Activated naive CD8-positive, alpha-beta T cell (primary cell): ENCODE measurements around the gene DOCK1.

Experiments used
- H3K27ac Mint-ChIP-seq: one replicate; pipeline ENCODE4 v1.8.0; 2021; ENCODE audit warnings: mixed read lengths
- H3K27me3 Mint-ChIP-seq: one replicate; pipeline ENCODE4 v1.8.0; 2021; ENCODE audit warnings: mixed read lengths
- H3K36me3 Mint-ChIP-seq: one replicate; pipeline ENCODE4 v1.8.0; 2021; ENCODE audit warnings: mixed read lengths
- H3K4me1 Mint-ChIP-seq: one replicate; pipeline ENCODE4 v1.8.0; 2021; ENCODE audit warnings: low read depth, mixed read lengths
- H3K4me3 Mint-ChIP-seq: one replicate; pipeline ENCODE4 v1.8.0; 2021; ENCODE audit warnings: mild to moderate bottlenecking, mixed read lengths
- H3K9me3 Mint-ChIP-seq: one replicate; pipeline ENCODE4 v1.8.0; 2021; ENCODE audit warnings: low read depth, mixed read lengths

Gene DOCK1

GRCh38 chr10:127464561-127464960 lies 559.3 kb downstream of the DOCK1 start:
- no peak overlapping the region for H3K4me3 Mint-ChIP-seq
- H3K9me3 Mint-ChIP-seq = peaks cover 3% of the 10 kb centered on the region
- H3K4me1 Mint-ChIP-seq = no peaks in the 10 kb centered on the region

GRCh38 chr10:127467811-127468210 lies 562.6 kb downstream of the DOCK1 start:
- no peaks in the 10 kb centered on the region for H3K27me3 Mint-ChIP-seq

More at GRCh38 chr10:127464561-127464960, 559.3 kb downstream of the DOCK1 start:
- Mint-ChIP-seq H3K36me3 (no peaks in the 10 kb centered on the region), H3K27me3 (no peaks in the 10 kb centered on the region), H3K27ac (no peak overlapping the region)

GRCh38 chr10:127468632-127469031 lies 563.4 kb downstream of the DOCK1 start:
- Mint-ChIP-seq H3K4me3 (no peak overlapping the region), H3K4me1 (no peaks in the 10 kb centered on the region), H3K27me3 (no peaks in the 10 kb centered on the region), H3K9me3 (no peaks in the 10 kb centered on the region), H3K36me3 (no peaks in the 10 kb centered on the region), H3K27ac (no peak overlapping the region)

More at GRCh38 chr10:127467811-127468210, 562.6 kb downstream of the DOCK1 start:
- Mint-ChIP-seq H3K9me3 (no peaks in the 10 kb centered on the region), H3K27ac (no peak overlapping the region), H3K4me1 (no peaks in the 10 kb centered on the region), H3K4me3 (no peak overlapping the region), H3K36me3 (no peaks in the 10 kb centered on the region)

GRCh38 chr10:127470911-127471310 lies 565.7 kb downstream of the DOCK1 start:
- H3K27ac Mint-ChIP-seq = no peak overlapping the region
- no peaks in the 10 kb centered on the region for H3K36me3 Mint-ChIP-seq
- H3K4me3 Mint-ChIP-seq = no peak overlapping the region
- H3K4me1 Mint-ChIP-seq = no peaks in the 10 kb centered on the region
- no peaks in the 10 kb centered on the region for H3K27me3 Mint-ChIP-seq
- H3K9me3 Mint-ChIP-seq = no peaks in the 10 kb centered on the region

GRCh38 chr10:127472976-127473375 lies 567.7 kb downstream of the DOCK1 start:
- Mint-ChIP-seq H3K27me3 (no peaks in the 10 kb centered on the region), H3K27ac (no peak overlapping the region)

GRCh38 chr10:127474501-127474900 lies 569.3 kb downstream of the DOCK1 start:
- Mint-ChIP-seq H3K4me3 (no peak overlapping the region), H3K27ac (no peak overlapping the region), H3K27me3 (no peaks in the 10 kb centered on the region), H3K4me1 (no peaks in the 10 kb centered on the region), H3K36me3 (no peaks in the 10 kb centered on the region), H3K9me3 (no peaks in the 10 kb centered on the region)

More at GRCh38 chr10:127472976-127473375, 567.7 kb downstream of the DOCK1 start:
- Mint-ChIP-seq H3K4me3 (no peak overlapping the region), H3K4me1 (no peaks in the 10 kb centered on the region), H3K9me3 (no peaks in the 10 kb centered on the region), H3K36me3 (no peaks in the 10 kb centered on the region)

GRCh38 chr10:127485153-127485857 lies 580.1 kb downstream of the DOCK1 start:
- no peak overlapping the region for H3K4me3 Mint-ChIP-seq
- no peaks in the 10 kb centered on the region for H3K36me3 Mint-ChIP-seq
- no peaks in the 10 kb centered on the region for H3K9me3 Mint-ChIP-seq
- no peak overlapping the region for H3K27ac Mint-ChIP-seq
- H3K4me1 Mint-ChIP-seq = no peaks in the 10 kb centered on the region
- H3K27me3 Mint-ChIP-seq = peaks cover 12% of the 10 kb centered on the region

- Mint-ChIP-seq H3K4me1 (no peaks in the 10 kb centered on the region), H3K27me3 (peaks cover 12% of the 10 kb centered on the region), H3K27ac (no peak overlapping the region), H3K36me3 (no peaks in the 10 kb centered on the region), H3K4me3 (no peak overlapping the region), H3K9me3 (no peaks in the 10 kb centered on the region)
These were observed 581.1 kb downstream of the DOCK1 start for GRCh38 chr10:127486355-127486754.

GRCh38 chr10:127492607-127493250 lies 587.5 kb downstream of the DOCK1 start:
- Mint-ChIP-seq H3K36me3 (no peaks in the 10 kb centered on the region), H3K27me3 (peaks cover 4% of the 10 kb centered on the region), H3K27ac (no peak overlapping the region), H3K4me3 (no peak overlapping the region), H3K9me3 (no peaks in the 10 kb centered on the region), H3K4me1 (no peaks in the 10 kb centered on the region)

GRCh38 chr10:127496035-127496434 lies 590.8 kb downstream of the DOCK1 start:
- no peaks in the 10 kb centered on the region for H3K9me3 Mint-ChIP-seq
- no peak overlapping the region for H3K27ac Mint-ChIP-seq
- H3K36me3 Mint-ChIP-seq = no peaks in the 10 kb centered on the region
- no peaks in the 10 kb centered on the region for H3K4me1 Mint-ChIP-seq
- peaks cover 5% of the 10 kb centered on the region for H3K27me3 Mint-ChIP-seq
- H3K4me3 Mint-ChIP-seq = no peak overlapping the region

GRCh38 chr10:127497685-127498084 lies 592.5 kb downstream of the DOCK1 start:
- Mint-ChIP-seq H3K4me1 (no peaks in the 10 kb centered on the region), H3K4me3 (no peak overlapping the region), H3K27me3 (peaks cover 5% of the 10 kb centered on the region), H3K36me3 (no peaks in the 10 kb centered on the region), H3K27ac (no peak overlapping the region), H3K9me3 (no peaks in the 10 kb centered on the region)

GRCh38 chr10:127498087-127498486 lies 592.9 kb downstream of the DOCK1 start:
- Mint-ChIP-seq H3K36me3 (no peaks in the 10 kb centered on the region), H3K9me3 (no peaks in the 10 kb centered on the region), H3K4me1 (no peaks in the 10 kb centered on the region), H3K4me3 (no peak overlapping the region), H3K27me3 (peaks cover 5% of the 10 kb centered on the region), H3K27ac (no peak overlapping the region)

GRCh38 chr10:127500127-127500526 lies 594.9 kb downstream of the DOCK1 start:
- Mint-ChIP-seq H3K36me3 (no peaks in the 10 kb centered on the region), H3K27ac (no peak overlapping the region), H3K4me1 (no peaks in the 10 kb centered on the region), H3K9me3 (no peaks in the 10 kb centered on the region), H3K4me3 (no peak overlapping the region), H3K27me3 (peaks cover 8% of the 10 kb centered on the region)
